Gastroesophageal sphincter (tissue), 4 donors: ENCODE measurements around the gene AFF2. TPM values are rescaled to one million over a fixed set of nuclear protein-coding genes. Genes with fewer than 3 reads are reported as not detected.

Source experiments
- ATAC-seq: fragments of 150-250 bp; one replicate; pipeline ENCODE4 v1.9.1; 2016; ENCODE audit warnings: mild to moderate bottlenecking, moderate library complexity
- H3K27ac ChIP-seq, 4 donors: fragments of 200-600 bp; sonication (generic) in 3 of 4; 1 replicate in 3 of 4; 2 replicates in 1 of 4; pipeline ENCODE4 v1.5.1; 2016 to 2019
- H3K27me3 ChIP-seq: fragments of 200-600 bp; sonication (generic); one replicate; pipeline ENCODE4 v1.5.1; 2019
- H3K36me3 ChIP-seq, 2 donors: fragments of 200-600 bp; sonication (generic); one replicate each; pipeline ENCODE4 v1.5.1; 2019; ENCODE audit warnings: control low read depth in 1 of 2
- H3K4me1 ChIP-seq, 3 donors: fragments of 200-600 bp; sonication (generic); 1 replicate in 2 of 3; 2 replicates in 1 of 3; pipeline ENCODE4 v1.5.1; 2016 to 2019; ENCODE audit warnings: control low read depth in 2 of 3
- H3K4me3 ChIP-seq, 2 donors: fragments of 200-600 bp; sonication (generic); one replicate each; pipeline ENCODE4 v1.5.1; 2019; ENCODE audit warnings: mild to moderate bottlenecking in 1 of 2, moderate library complexity in 1 of 2
- H3K9me3 ChIP-seq, 3 donors: fragments of 200-600 bp; sonication (generic); one replicate each; pipeline ENCODE4 v1.5.1; 2017 to 2019; ENCODE audit warnings: control low read depth in 2 of 3
- CTCF ChIP-seq, 4 experiments: fragments of 200-600 bp in 2 of 4; fragments of 450-650 bp in 2 of 4; sonication (generic) in 1 of 4; IDR thresholded peaks; one replicate each; pipeline ENCODE4 v1.5.1; 2017 to 2019; ENCODE audit warnings: antibody characterized with exemption in 4 of 4, mild to moderate bottlenecking in 2 of 4, moderate library complexity in 2 of 4
- EP300 ChIP-seq: sonication (generic); formaldehyde crosslinking; IDR thresholded peaks from one replicate; pipeline ENCODE4 v1.6.1; 2017; ENCODE audit warnings: antibody characterized with exemption, mild to moderate bottlenecking
- POLR2A ChIP-seq, 2 donors: fragments of 450-650 bp; IDR thresholded peaks; one replicate each; pipeline ENCODE4 v1.6.1; 2017; ENCODE audit warnings: antibody characterized with exemption in 2 of 2, mild to moderate bottlenecking in 2 of 2, moderate library complexity in 1 of 2
- POLR2AphosphoS5 ChIP-seq: sonication (generic); formaldehyde crosslinking; IDR thresholded peaks from one replicate; pipeline ENCODE4 v1.6.1; 2017; ENCODE audit warnings: antibody characterized with exemption
- WGBS, 2 donors: methylation state at CpG; one replicate each; pipeline ENCODE4 v1.1.5; 2018; ENCODE audit warnings: low coverage in 1 of 2; 5-methylcytosine and 5-hydroxymethylcytosine counted together
- total RNA-seq, 4 donors: library from RNA; depleted of rRNA; stranded (reverse); fragments of >200 nt; gene quantifications; one replicate each; pipeline ENCODE4 v1.1.0, GENCODE V29; 2016

AFF2 gene
- total RNA-seq, 4 donors from 2014 or later = 1.6 to 6.1 (median 3.6) TPM

DNA sequence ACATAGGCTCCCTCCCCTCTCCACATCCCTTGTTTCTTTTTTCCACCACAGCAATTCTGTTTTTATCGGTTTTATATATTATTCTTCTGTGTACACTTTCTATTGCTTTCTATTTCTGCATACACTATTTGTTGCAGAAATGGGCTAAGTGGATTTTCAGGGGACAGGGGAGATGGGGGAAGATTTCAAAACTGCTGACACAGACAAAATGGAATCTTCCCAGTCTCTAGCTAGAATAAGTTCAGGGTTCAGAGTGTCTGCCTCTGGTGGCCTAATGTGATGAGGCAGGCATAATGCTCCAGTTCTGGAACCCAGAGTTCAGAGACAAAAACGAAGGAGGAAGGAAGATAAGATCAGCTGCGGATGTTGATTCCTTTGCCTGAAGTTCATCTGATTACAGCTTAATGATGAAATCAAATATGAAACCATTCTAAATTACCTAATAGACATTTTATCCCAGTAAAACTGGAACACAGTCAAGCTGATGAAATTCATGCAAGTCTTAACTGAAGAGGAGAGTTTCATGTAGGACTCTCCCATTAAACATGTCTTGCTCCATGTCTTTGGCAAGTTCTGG lies 447.1 kb downstream of the AFF2 start:
- WGBS, 2 donors = 59 to 68% methylated on average over 3 of the region's 3 CpGs
- Histone ChIP-seq H3K36me3 (no peaks in the 10 kb centered on the region), H3K27ac (no peak overlapping the region), H3K9me3 (no peaks in the 10 kb centered on the region), H3K27me3 (no peaks in the 10 kb centered on the region), H3K4me1 (no peaks in the 10 kb centered on the region), H3K4me3 (no peak overlapping the region)
- ATAC-seq = no peak
- TF ChIP-seq POLR2AphosphoS5 (no peak), CTCF (IDR thresholded peaks at IDR 0.05) (no peak), EP300 (no peak), POLR2A (IDR thresholded peaks at IDR 0.05) (no peak)

DNA sequence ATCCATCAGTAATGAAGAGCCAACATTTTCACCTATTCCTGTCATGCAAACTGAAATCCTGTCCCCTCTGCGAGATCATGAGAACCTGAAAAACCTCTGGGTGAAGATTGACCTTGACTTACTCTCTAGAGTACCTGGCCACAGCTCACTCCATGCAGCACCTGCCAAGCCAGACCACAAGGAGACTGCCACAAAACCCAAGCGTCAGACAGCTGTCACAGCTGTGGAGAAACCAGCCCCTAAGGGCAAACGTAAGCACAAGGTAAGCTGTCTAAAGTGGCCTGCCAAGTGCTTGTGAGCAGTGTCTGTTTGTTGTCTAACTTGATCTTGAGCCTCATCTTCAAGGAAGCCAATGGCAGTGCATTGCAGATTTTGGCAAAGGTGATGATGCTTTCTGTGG lies 455.9 kb downstream of the AFF2 start:
- no peak for ATAC-seq
- no peak overlapping the region for H3K27ac ChIP-seq
- H3K9me3 ChIP-seq = no peaks in the 10 kb centered on the region
- WGBS, 2 donors = 50% methylated on average over 1 of the region's 3 CpGs; no CpG with 5 or more reads in 1 of the 2 donors
- H3K36me3 ChIP-seq = no peaks in the 10 kb centered on the region
- no peak for TF ChIP-seq POLR2A (IDR thresholded peaks at IDR 0.05)
- no peak for TF ChIP-seq CTCF (IDR thresholded peaks at IDR 0.05)
- TF ChIP-seq POLR2AphosphoS5 = no peak
- TF ChIP-seq EP300 = no peak
- no peaks in the 10 kb centered on the region for H3K27me3 ChIP-seq
- H3K4me1 ChIP-seq = no peaks in the 10 kb centered on the region
- no peak overlapping the region for H3K4me3 ChIP-seq

GRCh38 chrX:148958901-148959300 lies 458.5 kb downstream of the AFF2 start:
- H3K27me3 ChIP-seq = no peaks in the 10 kb centered on the region
- no peaks in the 10 kb centered on the region for H3K9me3 ChIP-seq
- H3K27ac ChIP-seq = no peak overlapping the region
- 80% methylated on average over 1 of the region's 1 CpG; no CpG with 5 or more reads in 1 of the 2 donors for WGBS, 2 donors
- no peaks in the 10 kb centered on the region for H3K4me1 ChIP-seq
- H3K36me3 ChIP-seq = no peaks in the 10 kb centered on the region
- no peak overlapping the region for H3K4me3 ChIP-seq
- ATAC-seq = no peak
- TF ChIP-seq CTCF (IDR thresholded peaks at IDR 0.05) = no peak
- TF ChIP-seq POLR2AphosphoS5 = no peak
- no peak for TF ChIP-seq POLR2A (IDR thresholded peaks at IDR 0.05)
- TF ChIP-seq EP300 = no peak

- no peaks in the 10 kb centered on the region for H3K4me1 ChIP-seq
- no peak overlapping the region for H3K27ac ChIP-seq
- no peaks in the 10 kb centered on the region for H3K27me3 ChIP-seq
- H3K9me3 ChIP-seq = no peaks in the 10 kb centered on the region
- ATAC-seq = no peak
- TF ChIP-seq POLR2AphosphoS5 = no peak
- TF ChIP-seq POLR2A (IDR thresholded peaks at IDR 0.05) = no peak
- no peak for TF ChIP-seq CTCF (IDR thresholded peaks at IDR 0.05)
- no peaks in the 10 kb centered on the region for H3K36me3 ChIP-seq
- H3K4me3 ChIP-seq = no peak overlapping the region
- WGBS, 2 donors = 43% methylated on average over 1 of the region's 1 CpG; no CpG with 5 or more reads in 1 of the 2 donors
Measured at GRCh38 chrX:148960060-148960459, 459.6 kb downstream of the AFF2 start.

DNA sequence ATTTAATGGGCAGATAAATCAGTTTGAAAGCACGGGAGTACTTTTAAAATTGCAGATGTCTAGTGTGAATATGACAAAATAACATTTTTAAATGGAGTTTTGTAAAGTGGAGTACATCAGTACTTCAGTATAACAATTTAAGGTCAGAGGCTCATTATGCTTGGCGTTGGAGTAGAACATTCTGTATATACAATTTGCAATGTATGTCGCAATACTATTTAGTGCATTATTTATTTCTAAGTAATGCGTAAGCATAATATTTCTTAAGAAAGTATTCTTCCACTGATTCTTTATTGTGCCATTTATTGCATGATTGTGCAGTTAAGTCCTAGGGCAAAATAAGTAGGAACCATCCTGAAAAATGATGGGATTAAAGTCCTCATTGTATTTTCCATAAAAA lies 461.6 kb downstream of the AFF2 start:
- no peak for ATAC-seq
- no peak overlapping the region for H3K4me3 ChIP-seq
- H3K27me3 ChIP-seq = no peaks in the 10 kb centered on the region
- 77 to 86% methylated on average over 4 of the region's 4 CpGs for WGBS, 2 donors
- H3K9me3 ChIP-seq = no peaks in the 10 kb centered on the region
- no peaks in the 10 kb centered on the region for H3K36me3 ChIP-seq
- no peaks in the 10 kb centered on the region for H3K4me1 ChIP-seq
- H3K27ac ChIP-seq = no peak overlapping the region
- TF ChIP-seq POLR2AphosphoS5 (no peak), POLR2A (IDR thresholded peaks at IDR 0.05) (no peak), CTCF (IDR thresholded peaks at IDR 0.05) (no peak), EP300 (no peak)
